ENCODE measurements around the gene UGCG.
"Not testable (repeated sequence)": the region's sequence is repeated elsewhere in the genome, so short reads cannot be mapped to it uniquely, and the experiment has no call there.

UGCG gene

DNA sequence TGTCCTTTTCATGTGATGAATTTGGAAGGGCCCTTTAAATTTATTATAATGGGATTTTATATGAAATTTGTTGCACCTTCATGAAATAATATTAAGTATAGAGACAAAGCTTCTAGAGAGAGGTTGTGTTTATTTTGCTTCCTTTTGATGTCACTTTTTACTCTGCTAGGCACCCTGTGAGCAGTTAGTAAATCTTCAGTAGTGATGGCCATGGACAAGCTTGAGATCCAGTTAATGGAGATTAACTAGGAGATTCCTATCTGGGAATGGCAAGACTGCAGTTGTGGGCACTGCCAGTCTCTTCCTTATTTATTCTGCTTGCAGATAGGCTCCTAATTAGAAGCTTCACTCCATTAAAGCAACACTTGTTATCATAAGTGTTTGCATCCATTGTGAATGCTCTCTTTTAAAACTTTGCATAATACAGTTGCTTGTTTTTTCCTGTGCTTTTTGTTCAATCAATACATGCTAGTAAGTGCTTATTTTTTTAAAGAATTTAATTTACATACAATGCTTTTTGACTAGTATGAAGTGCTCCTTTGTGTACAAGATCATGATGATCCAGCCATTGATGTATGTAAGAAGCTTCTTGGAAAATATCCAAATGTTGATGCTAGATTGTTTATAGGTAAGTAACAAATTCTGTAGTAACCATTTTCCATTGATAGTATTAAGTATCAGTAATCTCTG is 25.9 kb downstream of the UGCG start:
- FAIRE-seq: peak; percentile 6

DNA sequence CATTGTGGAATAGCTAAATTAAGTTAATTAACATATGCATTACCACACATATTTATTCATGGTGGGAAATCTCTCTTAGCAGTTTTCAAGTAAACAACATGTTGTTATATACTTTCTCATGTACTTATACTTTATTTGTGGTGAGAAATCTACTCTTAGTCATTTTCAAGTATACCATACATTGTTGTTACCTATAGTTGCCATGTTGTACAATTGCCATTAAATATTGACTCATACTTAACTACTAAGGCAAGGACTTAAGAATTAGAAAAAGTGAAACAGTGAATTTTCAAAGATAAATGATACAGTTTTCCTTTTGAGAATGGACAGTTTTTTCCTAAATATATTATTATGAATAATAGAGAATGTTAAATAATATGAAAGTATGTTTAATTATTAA is 27.7 kb downstream of the UGCG start:
- peak; percentile 92 for FAIRE-seq

DNA sequence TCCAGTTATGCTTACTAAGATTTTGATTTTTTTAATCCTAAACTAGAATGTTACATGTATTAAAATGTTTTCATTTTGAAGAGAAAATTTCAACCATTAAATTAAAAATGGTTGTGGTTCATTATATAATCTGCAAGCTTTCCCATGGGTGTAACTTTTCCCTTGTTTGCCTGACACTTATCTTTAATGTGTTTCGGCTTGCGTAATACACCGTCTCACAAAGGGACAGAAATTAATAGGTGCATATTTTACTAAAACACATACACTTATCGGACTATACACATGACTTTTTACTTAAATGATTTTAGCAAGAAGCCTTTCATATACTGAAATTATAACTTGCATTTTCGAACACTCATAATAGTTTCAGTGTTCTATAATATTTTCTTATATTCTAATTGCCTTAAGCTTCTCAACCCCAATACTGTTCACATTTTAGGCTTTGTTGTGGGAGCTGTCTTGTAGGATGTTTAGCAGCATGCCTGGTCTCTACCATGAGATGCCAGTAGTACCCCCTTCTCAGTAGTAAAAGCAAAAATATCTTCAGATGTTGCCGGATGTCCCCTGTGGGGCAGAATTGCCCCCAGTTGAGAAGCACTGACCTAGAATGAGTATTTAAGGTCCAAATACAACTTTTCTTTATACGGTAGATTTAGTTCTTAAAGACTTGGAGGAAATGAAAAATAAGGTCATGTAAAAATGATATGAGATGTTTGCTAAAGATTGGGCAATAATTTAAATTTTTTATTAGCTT is 28.6 kb downstream of the UGCG start:
- FAIRE-seq: no peak

DNA sequence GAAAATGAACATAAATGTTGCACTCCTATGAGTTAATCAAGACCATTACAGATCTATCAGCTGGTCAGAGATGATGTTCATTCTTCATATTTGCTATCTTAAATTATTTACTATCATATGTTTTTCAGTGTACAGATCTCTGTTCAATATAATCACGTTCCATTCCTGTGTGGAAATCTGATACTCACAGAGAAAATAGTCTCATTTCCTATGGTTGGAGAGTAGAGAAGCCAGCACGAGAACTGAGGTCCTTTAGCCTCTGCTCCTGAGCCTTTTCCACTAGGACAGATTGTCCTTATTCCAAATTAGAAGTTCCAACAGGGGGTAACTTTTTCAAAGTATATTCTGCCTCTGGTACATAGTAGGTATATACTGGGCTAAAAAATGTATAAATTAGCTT is 29.2 kb downstream of the UGCG start:
- no peak for FAIRE-seq

DNA sequence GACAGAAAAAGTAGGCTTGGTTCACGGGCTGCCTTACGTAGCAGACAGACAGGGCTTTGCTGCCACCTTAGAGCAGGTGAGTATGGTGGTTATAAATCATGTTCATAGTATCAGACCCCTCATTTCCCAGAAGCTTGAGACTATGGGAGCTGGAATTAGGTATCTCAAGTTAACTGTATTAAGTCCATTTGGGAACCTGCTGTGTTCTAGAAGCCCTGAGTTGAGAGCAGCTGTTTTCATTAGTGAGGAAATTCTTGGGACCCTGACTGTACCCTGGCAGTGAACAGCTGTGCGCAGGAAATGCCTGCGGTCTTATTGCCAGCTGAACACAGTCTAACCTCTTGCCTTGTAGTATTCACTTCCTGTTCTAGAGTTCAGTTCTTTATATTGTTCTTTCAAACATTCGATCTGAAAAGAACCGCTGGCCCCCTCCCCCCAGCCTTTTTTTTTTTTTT is 29.8 kb downstream of the UGCG start:
- no peak for FAIRE-seq

DNA sequence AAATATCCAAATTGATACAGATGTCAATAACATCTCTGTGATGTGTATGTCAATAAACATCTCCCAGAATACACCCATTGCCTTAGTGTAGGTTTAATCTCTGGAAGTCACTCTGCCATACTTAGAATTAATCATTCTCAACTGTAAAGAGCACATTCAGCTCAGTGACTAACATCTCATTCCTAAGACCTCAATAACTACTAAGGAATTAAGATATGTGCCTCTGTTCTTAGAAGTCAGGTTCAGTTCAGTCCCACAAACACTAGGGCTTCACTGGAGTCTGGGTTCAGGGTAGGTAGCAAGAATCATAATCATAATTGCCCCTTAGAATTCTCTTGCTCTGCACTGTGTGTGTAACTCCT is 31.7 kb downstream of the UGCG start:
- no peak for FAIRE-seq

DNA sequence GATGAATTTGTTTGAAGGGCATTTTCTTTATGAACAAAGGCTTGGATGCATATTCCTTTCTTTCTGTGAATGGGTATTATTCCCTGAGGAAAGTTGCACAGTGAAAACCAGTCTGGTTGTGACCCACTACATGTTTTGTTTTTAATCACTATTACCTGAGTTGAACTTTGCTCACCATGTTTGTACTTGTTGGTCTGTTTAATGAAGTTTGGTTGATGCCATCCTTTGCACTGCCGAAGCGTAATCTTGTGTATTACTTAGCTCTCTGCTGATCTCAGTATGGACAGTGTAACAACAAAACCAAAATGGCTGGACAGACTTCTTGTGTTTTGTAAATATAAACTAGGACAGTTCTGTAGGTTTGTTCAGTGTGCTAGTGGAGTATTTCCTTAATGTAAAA is 38.1 kb downstream of the UGCG start:
- FAIRE-seq: no peak

DNA sequence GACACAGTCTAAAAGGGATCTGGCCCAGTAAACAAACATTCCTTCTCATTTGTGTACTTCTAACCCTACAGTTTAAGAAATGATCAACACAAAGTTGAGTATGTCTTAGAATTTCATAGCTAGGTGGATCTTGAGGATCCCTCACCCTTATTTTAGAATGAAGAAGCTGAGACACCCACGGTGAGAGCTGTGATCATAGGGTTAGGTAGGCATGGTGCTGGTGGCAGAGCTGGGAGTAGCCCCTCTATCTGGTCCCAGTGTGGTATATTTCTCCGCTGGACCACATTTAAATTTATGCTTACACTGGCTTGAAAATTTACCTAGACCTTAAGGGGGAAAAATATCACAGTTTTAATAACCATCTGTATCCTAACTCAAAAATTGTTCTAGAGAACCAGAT is 39.8 kb downstream of the UGCG start:
- FAIRE-seq: no peak

DNA sequence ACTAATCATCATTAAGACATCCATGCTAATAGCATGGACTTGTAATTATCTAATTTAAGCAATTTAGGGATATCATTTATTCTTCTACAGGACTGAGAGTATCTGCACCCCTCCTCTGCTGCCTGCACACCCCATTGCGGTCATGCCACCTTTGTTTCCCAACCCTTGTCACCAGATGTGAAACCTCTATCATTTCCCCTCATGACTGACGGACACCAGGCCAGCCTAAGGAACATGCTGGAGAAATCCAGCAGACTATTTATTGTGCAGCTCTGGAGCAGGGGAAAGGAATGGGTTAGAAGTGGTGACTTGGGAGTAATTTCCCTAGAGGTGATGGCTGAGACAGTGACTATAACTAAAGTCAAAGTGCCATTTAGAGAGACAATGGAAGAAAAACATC is 40.7 kb downstream of the UGCG start:
- FAIRE-seq: no peak

DNA sequence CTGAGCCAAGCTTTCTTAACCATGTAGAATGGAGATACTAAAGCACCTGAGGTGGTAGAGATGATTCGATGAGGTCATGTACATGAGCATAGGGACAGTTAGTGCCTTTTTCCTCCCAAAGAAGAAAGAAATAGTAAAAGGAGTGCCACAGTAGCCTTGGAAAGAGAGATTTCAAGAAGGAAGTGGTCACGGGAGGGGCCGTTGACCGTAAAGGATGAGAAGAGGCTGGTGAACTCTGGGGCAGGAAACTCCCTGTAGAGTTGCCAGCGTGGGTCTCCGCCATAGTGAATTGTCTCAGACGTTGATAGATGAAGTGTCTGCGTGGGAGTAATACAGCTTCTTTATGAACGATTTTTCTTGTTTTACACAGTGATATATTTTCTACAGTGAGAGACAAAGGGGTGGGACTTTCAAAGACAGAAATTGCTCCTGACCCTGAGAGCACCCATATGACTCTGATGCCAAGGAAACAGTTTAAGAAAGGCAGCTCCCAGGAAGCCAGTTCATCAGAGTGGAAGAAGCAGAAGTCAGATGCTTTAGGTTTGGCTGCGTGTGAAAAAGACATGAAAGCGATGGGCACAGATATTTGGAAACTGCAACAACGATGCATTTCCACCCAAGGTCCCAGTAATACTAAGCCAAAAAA is 41.3 kb downstream of the UGCG start:
- FAIRE-seq: peak; percentile 8

DNA sequence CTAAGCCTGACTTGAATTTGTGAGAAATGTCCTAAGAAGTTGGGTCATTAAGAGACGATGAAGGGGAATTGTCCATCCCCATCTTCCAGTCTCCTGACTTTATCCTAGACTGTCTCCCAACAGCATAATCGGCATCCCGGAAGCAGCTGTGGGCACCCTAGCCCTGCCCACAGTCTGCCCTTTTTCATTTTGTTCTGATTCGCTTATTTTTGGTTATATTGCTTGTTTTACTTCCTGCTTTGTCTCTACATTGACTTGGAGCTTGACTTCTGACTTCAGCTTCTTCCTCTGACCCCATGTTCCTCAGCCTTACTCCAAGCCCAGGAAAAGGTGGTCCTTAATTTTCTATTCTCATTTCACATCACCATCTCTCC is 41.8 kb downstream of the UGCG start:
- FAIRE-seq: no peak

DNA sequence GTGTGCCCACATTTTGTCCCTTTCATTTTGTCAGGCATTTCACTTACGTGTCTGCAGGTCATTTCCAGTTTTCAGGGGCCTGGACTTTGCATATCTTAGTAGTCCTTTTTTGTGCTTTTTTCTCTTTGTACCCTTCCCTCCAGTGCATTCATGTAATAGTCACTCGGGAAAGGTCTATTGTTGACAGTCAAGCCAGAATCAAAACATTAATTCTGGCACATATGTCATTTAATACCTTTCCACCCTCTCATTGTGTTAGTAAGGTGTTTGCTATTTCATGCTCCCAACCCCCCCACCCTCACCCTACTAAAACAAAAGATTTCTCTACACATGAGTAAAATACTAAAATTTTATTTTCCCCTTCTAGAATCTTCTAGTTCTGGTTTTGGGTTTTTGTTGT is 42.7 kb downstream of the UGCG start:
- FAIRE-seq: no peak

DNA sequence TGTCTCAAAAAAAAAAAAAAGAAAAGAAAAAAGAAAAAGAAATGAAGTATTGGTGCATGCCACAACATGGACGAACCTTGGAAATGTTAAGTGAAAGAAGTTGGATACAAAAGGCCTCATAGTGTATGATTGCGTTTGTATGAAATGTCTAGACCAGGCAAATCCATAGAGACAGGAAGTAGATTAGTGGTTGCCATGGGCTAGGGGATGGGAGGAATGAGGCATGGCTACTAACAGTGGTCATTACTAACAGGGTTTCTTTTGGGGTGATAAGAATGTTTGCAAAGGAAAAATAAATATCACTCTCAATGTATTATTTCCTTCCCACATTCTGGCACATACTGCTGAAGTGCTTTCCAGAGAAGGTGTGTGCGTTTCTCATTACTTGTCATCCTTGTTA is 44.1 kb downstream of the UGCG start:
- peak; percentile 73 for FAIRE-seq

DNA sequence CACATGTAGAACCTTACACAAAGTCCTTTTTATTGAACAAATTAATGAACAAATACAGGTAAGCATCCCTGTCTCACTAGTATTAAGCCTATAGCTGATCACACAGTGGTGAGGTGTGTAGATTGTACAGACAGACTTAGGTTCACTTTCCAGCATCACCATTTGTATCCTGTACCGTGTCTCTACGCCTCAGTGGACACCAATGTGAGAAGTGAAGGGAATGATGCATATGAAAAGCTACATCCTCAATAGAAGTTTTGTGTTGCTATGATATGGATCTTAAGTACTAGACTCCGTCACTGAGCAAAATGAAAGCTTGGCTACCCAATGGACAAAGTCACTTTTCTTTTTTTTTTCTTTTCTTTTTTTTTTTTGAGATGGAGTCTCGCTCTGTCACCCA is 46.6 kb downstream of the UGCG start:
- peak; percentile 61 for FAIRE-seq

DNA sequence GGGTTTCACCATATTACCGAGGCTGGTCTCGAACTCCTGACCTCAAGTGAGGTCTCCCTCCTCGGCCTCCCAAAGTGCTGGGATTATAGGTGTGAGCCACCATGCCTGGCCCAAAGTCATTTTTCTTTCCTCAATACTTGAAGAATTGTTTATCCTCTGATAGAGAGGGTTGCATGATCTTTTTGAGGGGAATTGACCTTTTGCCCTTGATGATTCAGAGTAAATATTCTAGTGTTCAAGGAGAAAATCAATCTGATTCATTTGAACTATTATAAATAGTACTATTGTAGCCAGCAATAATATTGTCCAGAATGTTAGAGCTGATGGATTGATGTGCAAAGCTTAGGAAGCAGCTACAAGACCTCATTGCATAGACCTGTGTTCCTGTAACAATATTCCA is 47.1 kb downstream of the UGCG start:
- no peak for FAIRE-seq

DNA sequence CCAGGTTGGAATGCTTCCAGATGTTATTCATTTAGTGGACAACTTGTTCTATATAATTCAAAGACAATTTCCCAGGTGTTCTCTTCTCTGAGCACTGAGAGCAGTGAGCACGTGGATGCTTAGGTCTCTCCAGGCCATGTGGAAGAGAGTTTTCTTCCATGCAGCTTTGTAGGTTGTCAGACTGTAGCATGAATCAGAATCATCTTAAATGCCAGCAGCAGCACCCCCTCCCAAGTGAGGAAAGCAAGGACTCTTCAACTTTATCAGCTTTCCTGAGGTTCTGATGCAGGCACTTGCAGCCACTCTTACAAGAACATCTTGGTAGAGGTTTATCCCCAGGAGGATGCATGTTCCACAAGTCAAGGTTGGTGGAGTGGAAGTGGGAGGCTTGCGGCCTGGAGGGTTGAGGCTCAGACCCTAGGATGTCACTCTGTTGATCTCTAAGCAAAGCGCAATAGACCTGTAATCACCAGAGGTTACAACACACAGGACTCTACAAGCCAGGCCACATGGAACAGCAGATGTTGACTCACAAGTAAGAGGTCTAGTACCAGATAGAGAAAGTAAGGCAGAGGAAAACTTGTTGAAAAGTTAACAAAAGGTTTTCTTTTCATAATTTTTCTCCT is 47.7 kb downstream of the UGCG start:
- FAIRE-seq: peak; percentile 58

DNA sequence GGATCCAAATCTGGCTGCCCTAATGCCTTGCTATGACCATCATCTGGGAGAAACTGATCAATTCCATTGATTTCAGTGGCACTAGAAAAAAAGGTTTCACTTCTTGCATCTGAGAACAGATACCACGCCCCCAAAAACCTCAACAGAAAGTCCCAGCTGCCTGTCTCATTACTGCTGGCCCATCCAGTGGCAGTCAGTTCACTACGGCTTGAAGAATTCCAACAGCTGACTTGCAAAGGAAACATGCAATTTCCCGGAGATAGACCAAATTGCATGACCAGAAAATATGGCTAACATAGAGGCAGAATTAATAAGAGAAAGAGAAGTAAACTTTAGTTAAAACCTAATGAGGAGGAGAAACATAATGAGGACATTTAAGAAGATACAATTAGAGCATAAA is 48.6 kb downstream of the UGCG start:
- FAIRE-seq: peak; percentile 82

DNA sequence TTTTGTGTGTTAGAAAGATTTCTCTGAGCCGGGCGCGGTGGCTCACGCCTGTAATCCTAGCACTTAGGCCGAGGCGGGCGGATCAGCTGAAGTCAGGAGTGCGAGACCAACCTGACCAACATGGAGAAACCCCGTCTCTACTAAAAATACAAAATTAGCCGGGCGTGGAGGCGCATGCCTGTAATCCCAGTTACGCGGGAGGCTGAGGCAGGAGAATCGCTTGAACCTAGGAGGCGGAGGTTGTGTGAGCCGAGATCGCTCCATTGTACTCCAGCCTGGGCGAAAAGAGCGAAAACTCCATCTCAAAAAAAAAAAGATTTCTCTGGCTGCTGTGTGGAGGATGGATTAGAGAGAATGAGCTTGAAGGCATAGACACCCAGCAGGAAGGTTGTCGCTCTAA is 51.5 kb downstream of the UGCG start:
- FAIRE-seq: not testable (repeated sequence)

DNA sequence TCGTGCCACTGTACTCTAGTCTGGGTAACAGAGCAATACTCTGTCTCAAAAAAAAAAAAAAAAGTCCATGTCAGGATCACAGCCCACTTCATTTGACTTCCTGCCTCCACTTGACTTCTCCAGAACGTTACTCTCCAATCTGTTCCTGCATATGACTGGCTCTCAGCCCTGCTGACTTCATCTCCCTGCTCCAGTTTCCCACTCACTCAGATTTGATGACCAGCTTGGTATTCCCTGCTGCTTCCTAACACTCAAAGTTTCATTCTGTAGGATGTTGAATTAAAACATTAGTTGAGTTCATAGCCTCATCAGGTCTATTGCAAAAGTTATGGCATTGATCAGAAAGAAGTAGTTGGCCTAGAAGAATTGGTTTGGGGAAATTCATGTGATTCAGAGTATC is 52.3 kb downstream of the UGCG start:
- FAIRE-seq: no peak

DNA sequence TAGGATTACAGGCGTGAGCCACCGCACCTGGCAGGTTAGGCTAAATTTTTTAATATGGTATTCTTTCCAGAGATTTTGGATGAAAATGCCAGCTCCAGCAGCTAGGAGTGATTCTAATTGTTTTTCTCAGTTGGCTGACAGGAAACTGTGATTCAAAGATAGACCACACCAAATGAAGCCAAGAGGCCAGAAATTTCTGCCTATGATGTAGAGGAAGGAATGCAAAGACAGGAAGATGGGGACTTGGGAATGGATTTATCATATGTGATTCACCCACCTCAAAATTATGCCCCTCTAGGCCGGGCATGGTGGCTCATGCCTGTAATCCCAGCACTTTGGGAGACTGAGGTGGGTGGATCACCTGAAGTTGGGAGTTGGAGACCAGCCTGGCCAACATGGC is 53.3 kb downstream of the UGCG start:
- FAIRE-seq: no peak

DNA sequence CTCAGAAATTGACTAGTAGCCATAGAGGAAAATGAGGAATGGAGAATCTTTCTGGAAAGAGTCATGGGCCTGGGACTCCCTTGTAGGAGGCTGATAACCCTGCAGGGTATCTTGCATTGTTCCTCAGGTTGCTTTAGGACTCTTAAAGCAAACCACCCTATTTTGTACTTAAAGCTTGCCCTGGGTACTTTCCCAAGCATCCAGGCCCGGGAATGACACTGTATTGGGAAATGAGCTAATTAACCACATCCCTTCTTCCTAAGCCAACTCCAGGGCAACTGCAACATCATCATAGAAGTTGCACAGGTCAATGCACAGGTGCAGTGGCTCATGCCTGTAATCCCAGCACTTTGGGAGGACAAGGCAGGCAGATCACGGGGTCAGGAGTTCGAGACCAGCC is 55.9 kb downstream of the UGCG start:
- FAIRE-seq: no peak

DNA sequence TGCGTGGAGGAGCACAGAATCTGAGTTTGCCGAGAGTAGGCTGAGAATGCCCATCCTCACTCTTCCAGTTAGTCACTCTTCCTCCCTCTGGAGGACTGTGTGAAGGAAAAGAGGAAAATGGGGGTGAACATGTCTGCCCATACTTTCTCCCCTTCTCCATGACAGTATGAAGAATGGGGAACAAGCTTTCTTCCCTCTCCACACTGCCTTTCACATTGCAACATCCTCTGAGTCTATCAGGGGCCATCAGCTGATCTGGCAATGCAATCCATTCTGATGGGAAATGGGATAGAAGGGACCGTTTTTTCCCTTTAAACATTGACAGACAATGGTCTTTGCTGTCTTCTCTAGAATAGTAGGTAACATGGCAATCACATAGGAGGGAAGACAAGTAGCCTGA is 56.8 kb downstream of the UGCG start:
- no peak for FAIRE-seq

DNA sequence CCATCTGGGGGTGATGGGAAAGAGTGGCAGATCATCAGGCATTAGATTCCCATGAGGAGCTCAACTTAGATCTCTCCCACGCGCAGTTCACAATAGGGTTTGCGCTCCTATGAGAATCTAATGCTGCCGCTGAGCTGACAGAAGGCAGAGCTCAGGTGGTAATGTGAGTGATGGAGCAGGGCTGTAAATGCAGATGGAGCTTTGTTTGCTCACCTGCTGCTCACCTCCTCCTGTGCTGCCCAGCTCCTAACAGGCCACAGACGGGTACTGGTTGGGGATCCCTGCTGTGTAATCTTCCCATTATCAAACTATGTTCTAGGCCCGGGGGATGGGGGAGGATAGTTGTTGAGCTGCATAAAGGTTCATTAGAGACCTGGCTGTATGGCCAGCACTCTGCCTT is 58.4 kb downstream of the UGCG start:
- FAIRE-seq: no peak

Data from G401.6 (cell line).